Sigmoid colon (tissue), 4 donors: ENCODE results near the gene RAB36.

ENCODE experiments used
- EP300 ChIP-seq, 4 donors: sonication (generic); formaldehyde crosslinking; IDR thresholded peaks; one replicate each; pipeline ENCODE4 v1.6.1; 2017; ENCODE audit warnings: antibody characterized with exemption in 4 of 4
- POLR2A ChIP-seq, 2 donors: fragments of 450-650 bp; IDR thresholded peaks; one replicate each; pipeline ENCODE4 v1.6.1; 2016; ENCODE audit warnings: antibody characterized with exemption in 2 of 2, mild to moderate bottlenecking in 2 of 2, moderate library complexity in 2 of 2
- TF ChIP-seq, protein P1 (sequence below), 4 experiments: fragments of 450-650 bp in 3 of 4; fragments of 200-600 bp in 1 of 4; IDR thresholded peaks; one replicate each; pipeline ENCODE4 v1.5.1; 2016 to 2019; ENCODE audit warnings: antibody characterized with exemption in 4 of 4, mild to moderate bottlenecking in 3 of 4, moderate library complexity in 2 of 4

DNA sequence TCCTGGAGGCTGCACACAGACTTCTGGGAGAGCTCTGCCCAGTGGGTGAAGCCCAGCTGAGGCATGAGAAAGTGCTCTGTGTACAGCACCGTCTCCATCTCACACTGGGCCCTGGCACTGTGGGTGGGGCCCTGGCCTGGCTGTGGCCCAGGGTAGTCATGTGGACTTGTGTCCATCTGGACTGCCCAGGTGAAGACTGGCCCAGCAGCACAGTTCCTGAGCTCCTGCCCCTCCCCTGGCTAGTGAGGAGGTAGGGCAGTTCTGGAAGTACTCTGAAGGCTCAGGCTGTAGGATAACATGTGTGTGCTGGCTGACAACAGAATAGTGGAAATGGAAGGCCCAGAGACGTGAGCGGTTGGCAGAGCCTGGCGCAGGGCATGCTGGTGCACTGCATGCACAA, 38.9 kb upstream of the RAB36 start:
- TF ChIP-seq, protein P1, sequence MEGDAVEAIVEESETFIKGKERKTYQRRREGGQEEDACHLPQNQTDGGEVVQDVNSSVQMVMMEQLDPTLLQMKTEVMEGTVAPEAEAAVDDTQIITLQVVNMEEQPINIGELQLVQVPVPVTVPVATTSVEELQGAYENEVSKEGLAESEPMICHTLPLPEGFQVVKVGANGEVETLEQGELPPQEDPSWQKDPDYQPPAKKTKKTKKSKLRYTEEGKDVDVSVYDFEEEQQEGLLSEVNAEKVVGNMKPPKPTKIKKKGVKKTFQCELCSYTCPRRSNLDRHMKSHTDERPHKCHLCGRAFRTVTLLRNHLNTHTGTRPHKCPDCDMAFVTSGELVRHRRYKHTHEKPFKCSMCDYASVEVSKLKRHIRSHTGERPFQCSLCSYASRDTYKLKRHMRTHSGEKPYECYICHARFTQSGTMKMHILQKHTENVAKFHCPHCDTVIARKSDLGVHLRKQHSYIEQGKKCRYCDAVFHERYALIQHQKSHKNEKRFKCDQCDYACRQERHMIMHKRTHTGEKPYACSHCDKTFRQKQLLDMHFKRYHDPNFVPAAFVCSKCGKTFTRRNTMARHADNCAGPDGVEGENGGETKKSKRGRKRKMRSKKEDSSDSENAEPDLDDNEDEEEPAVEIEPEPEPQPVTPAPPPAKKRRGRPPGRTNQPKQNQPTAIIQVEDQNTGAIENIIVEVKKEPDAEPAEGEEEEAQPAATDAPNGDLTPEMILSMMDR (IDR thresholded peaks at IDR 0.05): no peak
- TF ChIP-seq POLR2A (IDR thresholded peaks at IDR 0.05) (no peak), EP300 (IDR thresholded peaks at IDR 0.05) (no peak)
